HepG2 (cell line): ENCODE measurements around the gene DPH2. TPM values are rescaled to one million over a fixed set of nuclear protein-coding genes. Genes with fewer than 3 reads are reported as not detected.
A peak's percentile ranks its signal among the peaks of the same experiment; 100 is the strongest.

Experiments
- CEBPB ChIP-seq: IDR thresholded peaks from 2 replicates; pipeline ENCODE4 v1.6.1; 2011; ENCODE audit warnings: low read depth, low read length, improper control_type of control experiment, borderline replicate concordance
- CENPX ChIP-seq: sonication (generic); formaldehyde crosslinking; IDR thresholded peaks from 2 replicates; pipeline ENCODE4 v1.9.0; 2021; ENCODE audit warnings: mild to moderate bottlenecking, missing genetic modification reagents, moderate library complexity
- DDIT3 ChIP-seq: sonication (generic); formaldehyde crosslinking; IDR thresholded peaks from 2 replicates; pipeline ENCODE4 v1.4.0; 2020; ENCODE audit warnings: mild to moderate bottlenecking, missing genetic modification reagents
- DRAP1 ChIP-seq: IDR thresholded peaks from 2 replicates; pipeline ENCODE4 v1.6.1; 2016; ENCODE audit warnings: missing genetic modification reagents, missing compliant biosample characterization
- FLYWCH1 ChIP-seq: sonication (generic); formaldehyde crosslinking; IDR thresholded peaks from 2 replicates; pipeline ENCODE4 v1.8.1; 2023; ENCODE audit warnings: mild to moderate bottlenecking, missing genetic modification reagents
- GABPA ChIP-seq, 2 experiments: IDR thresholded peaks; 2 replicates each; pipeline ENCODE4 v1.6.1; 2011 to 2016; ENCODE audit warnings: low read depth in 2 of 2, low read length in 1 of 2, missing biosample characterization in 1 of 2, missing genetic modification characterization in 1 of 2
- GATA4 ChIP-seq: sonication (generic); IDR thresholded peaks from 2 replicates; pipeline ENCODE4 v1.6.1; 2016; ENCODE audit warnings: antibody characterized with exemption, low read depth, borderline replicate concordance
- HDAC1 ChIP-seq: sonication (generic); formaldehyde crosslinking; IDR thresholded peaks from 2 replicates; pipeline ENCODE4 v1.5.1; 2020; ENCODE audit warnings: mild to moderate bottlenecking, missing genetic modification reagents
- HMG20A ChIP-seq: IDR thresholded peaks from 2 replicates; pipeline ENCODE4 v1.6.1; 2016; ENCODE audit warnings: borderline replicate concordance
- HOXA5 ChIP-seq: sonication (generic); formaldehyde crosslinking; IDR thresholded peaks from 2 replicates; pipeline ENCODE4 v1.4.0; 2020; ENCODE audit warnings: missing genetic modification reagents
- JUN ChIP-seq: sonication (generic); formaldehyde crosslinking; IDR thresholded peaks from 2 replicates; pipeline ENCODE4 v1.4.0; 2020; ENCODE audit warnings: mild to moderate bottlenecking, missing genetic modification reagents
- KLF13 ChIP-seq: sonication (generic); formaldehyde crosslinking; IDR thresholded peaks from 2 replicates; pipeline ENCODE4 v1.4.0; 2020; ENCODE audit warnings: mild to moderate bottlenecking, missing genetic modification reagents
- KMT2A ChIP-seq: sonication (generic); formaldehyde crosslinking; IDR thresholded peaks from 2 replicates; pipeline ENCODE4 v1.4.0; 2020; ENCODE audit warnings: missing genetic modification reagents
- MEF2D ChIP-seq: sonication (generic); formaldehyde crosslinking; IDR thresholded peaks from 2 replicates; pipeline ENCODE4 v1.5.1; 2020; ENCODE audit warnings: mild to moderate bottlenecking, missing genetic modification reagents
- MTA1 ChIP-seq: sonication (generic); formaldehyde crosslinking; IDR thresholded peaks from 2 replicates; pipeline ENCODE4 v1.4.0; 2020; ENCODE audit warnings: missing genetic modification reagents, mild to moderate bottlenecking, borderline replicate concordance
- MXI1 ChIP-seq: IDR thresholded peaks from 3 replicates; pipeline ENCODE4 v1.6.1; 2012; ENCODE audit warnings: low read depth, low read length, inconsistent platforms, borderline replicate concordance
- NCOA1 ChIP-seq: sonication (generic); formaldehyde crosslinking; IDR thresholded peaks from 2 replicates; pipeline ENCODE4 v1.9.0; 2021; ENCODE audit warnings: missing genetic modification reagents
- PCBP2 ChIP-seq: fragments of 200-400 bp; formaldehyde crosslinking; optimal IDR thresholded peaks from 2 replicates; pipeline ENCODE3; 2018; ENCODE audit warnings: low read length, low read depth; ENCODE audit not compliant: poor library complexity, severe bottlenecking
- POLR2AphosphoS5 ChIP-seq: IDR thresholded peaks from 2 replicates; pipeline ENCODE4 v1.6.1; 2012; ENCODE audit warnings: low read depth, low read length
- PRMT3 ChIP-seq: sonication (generic); formaldehyde crosslinking; IDR thresholded peaks from 2 replicates; pipeline ENCODE4 v1.8.1; 2022; ENCODE audit warnings: low read depth, mild to moderate bottlenecking, moderate library complexity, missing genetic modification reagents, borderline replicate concordance
- SRSF9 ChIP-seq: fragments of 200-400 bp; formaldehyde crosslinking; IDR thresholded peaks from 2 replicates; pipeline ENCODE4 v1.6.1; 2018; ENCODE audit warnings: borderline replicate concordance, mild to moderate bottlenecking, low read depth, low read length; ENCODE audit not compliant: insufficient read depth, poor library complexity, severe bottlenecking
- TARDBP ChIP-seq: sonication (generic); formaldehyde crosslinking; IDR thresholded peaks from 2 replicates; pipeline ENCODE4 v1.8.0; 2022; ENCODE audit warnings: mild to moderate bottlenecking, missing genetic modification reagents
- TGIF2 ChIP-seq: IDR thresholded peaks from 2 replicates; pipeline ENCODE4 v1.6.1; 2016; ENCODE audit warnings: control low read depth, missing compliant biosample characterization
- ZBTB25 ChIP-seq: IDR thresholded peaks from 2 replicates; pipeline ENCODE4 v1.6.1; 2018; ENCODE audit warnings: missing genetic modification reagents
- ZNF124 ChIP-seq: sonication (generic); formaldehyde crosslinking; IDR thresholded peaks from 2 replicates; pipeline ENCODE4 v1.4.0; 2020; ENCODE audit warnings: missing genetic modification reagents
- ZNF282 ChIP-seq: fragments of 450-650 bp; IDR thresholded peaks from 2 replicates; pipeline ENCODE4 v1.6.1; 2018; ENCODE audit not compliant: partially characterized antibody
- ZNF326 ChIP-seq: sonication (generic); formaldehyde crosslinking; IDR thresholded peaks from 2 replicates; pipeline ENCODE4 v1.4.0; 2020; ENCODE audit warnings: missing genetic modification reagents, borderline replicate concordance
- ZNF335 ChIP-seq: sonication (generic); formaldehyde crosslinking; IDR thresholded peaks from 2 replicates; pipeline ENCODE4 v1.4.0; 2020; ENCODE audit warnings: missing genetic modification reagents
- ZNF639 ChIP-seq: conservative IDR thresholded peaks from 2 replicates; pipeline ENCODE4 v1.6.1; 2018; ENCODE audit warnings: missing genetic modification reagents
- polyA plus RNA-seq, 8 experiments: library from polyadenylated mRNA; depleted of rRNA in 3 of 8; stranded (reverse) in 7 of 8; unstranded in 1 of 8; fragments of >200 nt; fragmentation: Illumina TruSeq in 4 of 8; extraction: Trizol in 4 of 8; gene quantifications; 2 replicates each; pipeline versions ENCODE4 v1.2.1 to v1.2.3, GENCODE V29; 2011 to 2016; ENCODE audit warnings: low read depth in 4 of 8, missing spikeins in 1 of 8, mixed read lengths in 1 of 8; ENCODE audit not compliant: insufficient read depth in 1 of 8
- total RNA-seq, 5 experiments: library from RNA; depleted of rRNA; stranded (reverse); fragments of >200 nt; fragmentation: Illumina TruSeq; extraction: Trizol; gene quantifications; 2 replicates each; pipeline ENCODE4 v1.2.3, GENCODE V29; 2016; ENCODE audit warnings: low read depth in 1 of 5

DPH2 gene
- total and polyA plus RNA-seq, 2 of the 13 experiments (the other 11 are each of a cell fraction or from before 2014, with no cell fraction given): 32.2 to 38.3 TPM

- TF ChIP-seq DDIT3 (CRISPR knock-in tag) (no peak), KLF13 (CRISPR knock-in tag) (no peak), JUN (CRISPR knock-in tag) (0 out of 2 replicates have a peak, but pooled peaks have one; percentile 42), CEBPB (peak; percentile 92), HOXA5 (CRISPR knock-in tag) (no peak), CENPX (no peak), PCBP2 (no peak), HMG20A (CRISPR knock-in tag) (no peak), SRSF9 (no peak), MXI1 (0 out of 3 replicates have a peak, but pooled peaks have one; percentile 24), DRAP1 (CRISPR knock-in tag) (no peak), ZBTB25 (CRISPR knock-in tag) (no peak), ZNF124 (CRISPR knock-in tag) (no peak), POLR2AphosphoS5 (no peak), ZNF282 (no peak), KMT2A (no peak), ZNF335 (no peak), PRMT3 (CRISPR knock-in tag) (no peak), MEF2D (CRISPR knock-in tag) (no peak), NCOA1 (CRISPR knock-in tag) (no peak), HDAC1 (CRISPR knock-in tag) (0 out of 2 replicates have a peak, but pooled peaks have one; percentile 20), GABPA (IDR thresholded peaks at IDR 0.05; ENCODE audit: low read depth, low read length) (no peak), GABPA (CRISPR knock-in tag; IDR thresholded peaks at IDR 0.05; ENCODE audit: low read depth) (no peak), ZNF639 (CRISPR knock-in tag) (no peak), ZNF326 (CRISPR knock-in tag) (no peak), TGIF2 (CRISPR knock-in tag) (peak; percentile 26), GATA4 (no peak), MTA1 (0 out of 2 replicates have a peak, but pooled peaks have one; percentile 6), FLYWCH1 (CRISPR knock-in tag) (no peak), TARDBP (CRISPR knock-in tag) (peak; percentile 17; the same call in 1 of the 2 replicates)
Observed at GRCh38 chr1:43980255-43981134, 10.7 kb downstream of the DPH2 start (continued).
